ENCODE measurements around the gene MAN2A2.

DNA sequence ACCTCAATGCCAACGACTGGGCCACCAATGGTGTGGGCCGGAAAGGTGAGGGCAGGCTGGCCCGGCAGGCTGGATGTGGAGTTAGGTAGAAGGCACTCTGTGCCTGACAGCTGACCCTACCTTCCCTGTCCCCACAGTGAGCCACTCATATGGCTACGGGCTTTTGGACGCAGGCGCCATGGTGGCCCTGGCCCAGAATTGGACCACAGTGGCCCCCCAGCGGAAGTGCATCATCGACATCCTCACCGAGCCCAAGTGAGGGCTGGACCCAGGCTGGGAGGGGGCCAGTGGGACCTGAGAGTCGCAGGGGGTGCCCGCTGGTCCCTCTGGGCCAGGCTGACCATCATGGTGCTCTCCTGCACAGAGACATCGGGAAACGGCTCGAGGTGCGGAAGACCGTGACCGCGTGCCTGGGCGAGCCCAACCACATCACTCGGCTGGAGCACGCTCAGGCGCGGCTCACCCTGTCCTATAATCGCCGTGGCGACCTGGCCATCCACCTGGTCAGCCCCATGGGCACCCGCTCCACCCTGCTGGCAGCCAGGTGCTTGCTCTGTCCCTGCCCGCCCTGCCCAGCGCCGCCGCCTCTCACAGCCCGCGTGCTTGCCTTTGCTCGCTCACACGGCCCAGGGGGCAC lies 23.3 kb upstream of the MAN2A2 start:
- TF ChIP-seq, protein P1, sequence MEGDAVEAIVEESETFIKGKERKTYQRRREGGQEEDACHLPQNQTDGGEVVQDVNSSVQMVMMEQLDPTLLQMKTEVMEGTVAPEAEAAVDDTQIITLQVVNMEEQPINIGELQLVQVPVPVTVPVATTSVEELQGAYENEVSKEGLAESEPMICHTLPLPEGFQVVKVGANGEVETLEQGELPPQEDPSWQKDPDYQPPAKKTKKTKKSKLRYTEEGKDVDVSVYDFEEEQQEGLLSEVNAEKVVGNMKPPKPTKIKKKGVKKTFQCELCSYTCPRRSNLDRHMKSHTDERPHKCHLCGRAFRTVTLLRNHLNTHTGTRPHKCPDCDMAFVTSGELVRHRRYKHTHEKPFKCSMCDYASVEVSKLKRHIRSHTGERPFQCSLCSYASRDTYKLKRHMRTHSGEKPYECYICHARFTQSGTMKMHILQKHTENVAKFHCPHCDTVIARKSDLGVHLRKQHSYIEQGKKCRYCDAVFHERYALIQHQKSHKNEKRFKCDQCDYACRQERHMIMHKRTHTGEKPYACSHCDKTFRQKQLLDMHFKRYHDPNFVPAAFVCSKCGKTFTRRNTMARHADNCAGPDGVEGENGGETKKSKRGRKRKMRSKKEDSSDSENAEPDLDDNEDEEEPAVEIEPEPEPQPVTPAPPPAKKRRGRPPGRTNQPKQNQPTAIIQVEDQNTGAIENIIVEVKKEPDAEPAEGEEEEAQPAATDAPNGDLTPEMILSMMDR (IDR thresholded peaks at IDR 0.05): no peak
- TF ChIP-seq EP300 (IDR thresholded peaks at IDR 0.05): no peak

Measured in stomach (tissue), 4 donors.